Peyer's patch (tissue), 4 donors: Measurements from ENCODE around the gene HTR4.

Source experiments
- CTCF ChIP-seq, 6 experiments: fragments of 450-650 bp in 4 of 6; fragments of 200-600 bp in 2 of 6; sonication (generic) in 1 of 6; IDR thresholded peaks; one replicate each; pipeline ENCODE4 v1.5.1; 2017 to 2019; ENCODE audit warnings: antibody characterized with exemption in 6 of 6, mild to moderate bottlenecking in 3 of 6, moderate library complexity in 1 of 6
- POLR2A ChIP-seq, 2 donors: fragments of 450-650 bp; IDR thresholded peaks; one replicate each; pipeline ENCODE4 v1.5.1; 2017; ENCODE audit warnings: antibody characterized with exemption in 2 of 2, mild to moderate bottlenecking in 2 of 2, moderate library complexity in 2 of 2

GRCh38 chr5:148482196-148482595 is 172.1 kb downstream of the HTR4 start:
- TF ChIP-seq CTCF (IDR thresholded peaks at IDR 0.05) (no peak), POLR2A (IDR thresholded peaks at IDR 0.05) (no peak)
